ENCODE results near the gene ERCC1. TPM values are rescaled to one million over a fixed set of nuclear protein-coding genes. Genes with fewer than 3 reads are reported as not detected.

Gene ERCC1
- total RNA-seq, 4 donors from 2014 or later = 57.5 to 85.2 (median 64.7) TPM

DNA sequence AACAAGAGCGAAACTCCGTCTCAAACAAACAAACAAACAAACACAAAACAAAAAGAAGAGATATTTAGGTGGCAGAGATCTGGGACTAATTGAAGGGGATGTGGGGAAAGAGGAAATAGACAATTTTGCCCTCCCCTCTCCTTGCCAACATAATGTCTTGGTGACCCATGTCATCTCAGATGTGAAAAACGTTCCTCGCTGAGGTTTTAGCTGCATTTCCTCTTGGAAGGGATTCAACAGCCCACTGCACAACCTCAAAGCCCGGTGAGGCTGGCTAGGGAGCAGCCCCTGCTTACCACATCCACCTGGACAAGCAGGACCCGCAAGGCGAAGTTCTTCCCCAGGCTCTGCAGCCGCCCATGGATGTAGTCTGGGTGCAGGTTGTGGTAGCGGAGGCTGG, 4.9 kb downstream of the ERCC1 start:
- TF ChIP-seq CTCF (IDR thresholded peaks at IDR 0.05; ENCODE audit: low read depth) = no peak

- no peak for TF ChIP-seq CTCF (IDR thresholded peaks at IDR 0.05; ENCODE audit: low read depth)
Measured at GRCh38 chr19:45417151-45417550, 6.6 kb downstream of the ERCC1 start.

- no peak for TF ChIP-seq CTCF (IDR thresholded peaks at IDR 0.05; ENCODE audit: low read depth)
Measured at GRCh38 chr19:45414468-45414867, 9.2 kb downstream of the ERCC1 start.

DNA sequence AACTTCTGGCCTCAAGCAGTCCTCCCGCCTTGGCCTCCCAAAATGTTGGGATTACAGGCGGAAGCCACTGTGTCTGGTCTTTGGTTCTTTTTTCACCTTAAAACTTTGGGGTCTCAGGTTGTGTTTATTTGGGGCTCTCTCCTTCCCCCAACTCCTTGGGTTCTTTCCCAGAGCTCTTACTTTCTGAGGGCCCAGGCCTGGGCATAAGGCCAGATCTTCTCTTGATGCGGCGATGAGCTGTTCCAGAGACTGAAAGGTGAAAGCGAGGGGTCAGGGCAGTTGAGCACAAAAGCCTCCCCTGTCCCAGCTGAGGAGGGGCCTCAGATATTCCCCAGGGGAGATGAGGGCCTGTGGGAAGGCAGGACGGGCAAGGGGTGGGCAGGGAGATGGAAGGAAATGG, 10.2 kb downstream of the ERCC1 start:
- TF ChIP-seq CTCF (IDR thresholded peaks at IDR 0.05; ENCODE audit: low read depth) = no peak

GRCh38 chr19:45409557-45409920, 14.2 kb downstream of the ERCC1 start:
- no peak for TF ChIP-seq CTCF (IDR thresholded peaks at IDR 0.05; ENCODE audit: low read depth)

DNA sequence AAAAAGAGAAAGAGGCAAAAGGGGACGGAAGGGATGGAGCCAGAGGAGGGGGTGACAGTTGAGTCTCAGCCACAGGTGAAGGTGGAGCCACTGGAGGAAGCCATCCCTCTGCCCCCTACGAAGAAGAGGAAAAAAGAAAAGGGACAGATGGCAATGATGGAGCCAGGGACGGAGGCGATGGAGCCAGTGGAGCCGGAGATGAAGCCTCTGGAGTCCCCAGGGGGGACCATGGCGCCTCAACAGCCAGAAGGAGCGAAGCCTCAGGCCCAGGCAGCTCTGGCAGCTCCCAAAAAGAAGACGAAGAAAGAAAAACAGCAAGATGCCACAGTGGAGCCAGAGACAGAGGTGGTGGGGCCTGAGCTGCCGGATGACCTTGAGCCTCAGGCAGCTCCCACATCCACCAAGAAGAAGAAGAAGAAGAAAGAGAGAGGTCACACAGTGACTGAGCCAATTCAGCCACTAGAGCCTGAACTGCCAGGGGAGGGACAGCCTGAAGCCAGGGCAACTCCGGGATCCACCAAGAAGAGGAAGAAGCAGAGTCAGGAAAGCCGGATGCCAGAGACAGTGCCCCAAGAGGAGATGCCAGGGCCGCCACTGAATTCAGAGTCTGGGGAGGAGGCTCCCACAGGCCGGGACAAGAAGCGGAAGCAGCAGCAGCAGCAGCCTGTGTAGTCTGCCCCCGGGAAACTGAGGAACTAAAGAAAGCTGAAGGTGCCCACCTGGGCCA, 14.7 kb downstream of the ERCC1 start:
- TF ChIP-seq CTCF (IDR thresholded peaks at IDR 0.05; ENCODE audit: low read depth) = no peak

GRCh38 chr19:45408121-45408520, 15.6 kb downstream of the ERCC1 start:
- no peak for TF ChIP-seq CTCF (IDR thresholded peaks at IDR 0.05; ENCODE audit: low read depth)

Data from subcutaneous adipose tissue (tissue), 4 donors.